SK-N-SH treated with all-trans-retinoic acid at 6 μM for 48 hours (cell line): Measurements from ENCODE around the gene NFKBIZ.

Source experiments
- ATAC-seq: fragments of 200-7000 bp; cut with Tn5 transposase; 3 replicates; pipeline ENCODE4 v1.9.1; 2020; ENCODE audit warnings: mild to moderate bottlenecking, moderate library complexity
- ARNTL ChIP-seq: fragments of 450-650 bp; formaldehyde crosslinking; IDR thresholded peaks from 2 replicates; pipeline ENCODE4 v1.5.0; 2020; ENCODE audit warnings: low read depth, mild to moderate bottlenecking, moderate library complexity, borderline replicate concordance
- BACH2 ChIP-seq: fragments of 250-450 bp; sonication (Bioruptor Pico); IDR thresholded peaks from 2 replicates; pipeline ENCODE4 v1.9.0; 2021; ENCODE audit warnings: mild to moderate bottlenecking, borderline replicate concordance
- CSDC2 ChIP-seq: fragments of 250-450 bp; sonication (Bioruptor Pico); IDR thresholded peaks from 2 replicates; pipeline ENCODE4 v1.5.0; 2020; ENCODE audit warnings: mild to moderate bottlenecking, moderate library complexity
- ISL1 ChIP-seq: fragments of 250-450 bp; sonication (Bioruptor Pico); IDR thresholded peaks from 2 replicates; pipeline ENCODE4 v2.1.2; 2022; ENCODE audit warnings: mild to moderate bottlenecking, moderate library complexity
- OSR1 ChIP-seq: fragments of 250-450 bp; sonication (Bioruptor Pico); IDR thresholded peaks from 2 replicates; pipeline ENCODE4 v1.8.0; 2022; ENCODE audit warnings: moderate library complexity, mild to moderate bottlenecking, inconsistent platforms
- PPARA ChIP-seq: fragments of 250-450 bp; sonication (Bioruptor Pico); IDR thresholded peaks from 2 replicates; pipeline ENCODE4 v1.5.0; 2020; ENCODE audit warnings: mild to moderate bottlenecking, borderline replicate concordance
- SNAI2 ChIP-seq: fragments of 250-450 bp; sonication (Bioruptor Pico); IDR thresholded peaks from 2 replicates; pipeline ENCODE4 v1.5.0; 2020; ENCODE audit warnings: mild to moderate bottlenecking, moderate library complexity
- TCF4 ChIP-seq: fragments of 250-450 bp; sonication (Bioruptor Pico); IDR thresholded peaks from 2 replicates; pipeline ENCODE4 v1.8.0; 2021; ENCODE audit warnings: mild to moderate bottlenecking, moderate library complexity, borderline replicate concordance
- TOX ChIP-seq: fragments of 250-450 bp; sonication (Bioruptor Pico); IDR thresholded peaks from 2 replicates; pipeline ENCODE4 v1.8.0; 2021; ENCODE audit warnings: mild to moderate bottlenecking, moderate library complexity, borderline replicate concordance
- ZC3H10 ChIP-seq: fragments of 250-450 bp; sonication (Bioruptor Pico); IDR thresholded peaks from 2 replicates; pipeline ENCODE4 v1.5.1; 2021; ENCODE audit warnings: mild to moderate bottlenecking, moderate library complexity
- ZFP3 ChIP-seq: fragments of 250-450 bp; sonication (Bioruptor Pico); IDR thresholded peaks from 2 replicates; pipeline ENCODE4 v1.5.0; 2020; ENCODE audit warnings: mild to moderate bottlenecking, moderate library complexity
- ZFP30 ChIP-seq: fragments of 450-650 bp; formaldehyde crosslinking; IDR thresholded peaks from 2 replicates; pipeline ENCODE4 v1.5.0; 2022; ENCODE audit warnings: mild to moderate bottlenecking, moderate library complexity
- ZNF565 ChIP-seq: fragments of 450-650 bp; formaldehyde crosslinking; conservative IDR thresholded peaks from 2 replicates; pipeline ENCODE4 v1.5.0; 2020; ENCODE audit warnings: low read depth, mild to moderate bottlenecking, moderate library complexity
- ZNF70 ChIP-seq: fragments of 450-650 bp; formaldehyde crosslinking; IDR thresholded peaks from 2 replicates; pipeline ENCODE4 v1.5.0; 2020; ENCODE audit warnings: mild to moderate bottlenecking, moderate library complexity
- TF ChIP-seq, protein P1 (sequence below): fragments of 250-450 bp; sonication (Bioruptor Pico); IDR thresholded peaks from 2 replicates; pipeline ENCODE4 v1.8.0; 2021; ENCODE audit warnings: low read depth, mild to moderate bottlenecking, moderate library complexity, borderline replicate concordance
- TF ChIP-seq, protein P2 (sequence below): fragments of 250-450 bp; sonication (Bioruptor Pico); IDR thresholded peaks from 2 replicates; pipeline ENCODE4 v1.5.1; 2021; ENCODE audit warnings: mild to moderate bottlenecking, moderate library complexity
- TF ChIP-seq, protein P3 (sequence below): fragments of 250-450 bp; sonication (Bioruptor Pico); IDR thresholded peaks from 2 replicates; pipeline ENCODE4 v1.5.1; 2020; ENCODE audit warnings: low read depth, mild to moderate bottlenecking, moderate library complexity
- TF ChIP-seq, protein P4 (sequence below): fragments of 250-450 bp; sonication (Bioruptor Pico); IDR thresholded peaks from 2 replicates; pipeline ENCODE4 v1.5.0; 2020; ENCODE audit warnings: mild to moderate bottlenecking, moderate library complexity
- TF ChIP-seq, protein P5 (sequence below): fragments of 250-450 bp; sonication (Bioruptor Pico); IDR thresholded peaks from 2 replicates; pipeline ENCODE4 v1.8.0; 2020; ENCODE audit warnings: mild to moderate bottlenecking, moderate library complexity, borderline replicate concordance

NFKBIZ gene

DNA sequence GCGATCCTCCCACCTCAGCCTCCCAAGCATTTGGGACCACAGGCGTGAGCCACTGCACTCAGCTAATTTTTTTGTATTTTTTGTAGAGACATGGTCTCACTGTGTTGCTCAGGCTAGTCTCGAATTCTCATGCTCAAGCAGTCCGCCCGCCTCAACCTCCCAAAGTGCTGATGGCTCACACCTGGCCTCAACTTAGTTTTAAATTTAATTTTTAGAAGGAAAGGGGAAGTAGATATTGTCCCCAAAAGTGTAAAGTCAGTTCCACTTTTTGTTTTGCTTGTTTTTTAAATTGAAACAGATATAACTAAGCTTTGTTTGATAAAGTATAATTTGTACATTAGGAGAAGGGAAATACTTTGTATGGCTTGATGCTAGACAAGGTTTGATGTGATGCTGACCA, 31.3 kb upstream of the NFKBIZ start (continued):
- TF ChIP-seq, protein P1, sequence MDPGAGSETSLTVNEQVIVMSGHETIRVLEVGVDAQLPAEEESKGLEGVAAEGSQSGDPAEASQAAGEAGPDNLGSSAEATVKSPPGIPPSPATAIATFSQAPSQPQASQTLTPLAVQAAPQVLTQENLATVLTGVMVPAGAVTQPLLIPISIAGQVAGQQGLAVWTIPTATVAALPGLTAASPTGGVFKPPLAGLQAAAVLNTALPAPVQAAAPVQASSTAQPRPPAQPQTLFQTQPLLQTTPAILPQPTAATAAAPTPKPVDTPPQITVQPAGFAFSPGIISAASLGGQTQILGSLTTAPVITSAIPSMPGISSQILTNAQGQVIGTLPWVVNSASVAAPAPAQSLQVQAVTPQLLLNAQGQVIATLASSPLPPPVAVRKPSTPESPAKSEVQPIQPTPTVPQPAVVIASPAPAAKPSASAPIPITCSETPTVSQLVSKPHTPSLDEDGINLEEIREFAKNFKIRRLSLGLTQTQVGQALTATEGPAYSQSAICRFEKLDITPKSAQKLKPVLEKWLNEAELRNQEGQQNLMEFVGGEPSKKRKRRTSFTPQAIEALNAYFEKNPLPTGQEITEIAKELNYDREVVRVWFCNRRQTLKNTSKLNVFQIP (CRISPR knock-in tag), result no peak
- TF ChIP-seq, protein P2, sequence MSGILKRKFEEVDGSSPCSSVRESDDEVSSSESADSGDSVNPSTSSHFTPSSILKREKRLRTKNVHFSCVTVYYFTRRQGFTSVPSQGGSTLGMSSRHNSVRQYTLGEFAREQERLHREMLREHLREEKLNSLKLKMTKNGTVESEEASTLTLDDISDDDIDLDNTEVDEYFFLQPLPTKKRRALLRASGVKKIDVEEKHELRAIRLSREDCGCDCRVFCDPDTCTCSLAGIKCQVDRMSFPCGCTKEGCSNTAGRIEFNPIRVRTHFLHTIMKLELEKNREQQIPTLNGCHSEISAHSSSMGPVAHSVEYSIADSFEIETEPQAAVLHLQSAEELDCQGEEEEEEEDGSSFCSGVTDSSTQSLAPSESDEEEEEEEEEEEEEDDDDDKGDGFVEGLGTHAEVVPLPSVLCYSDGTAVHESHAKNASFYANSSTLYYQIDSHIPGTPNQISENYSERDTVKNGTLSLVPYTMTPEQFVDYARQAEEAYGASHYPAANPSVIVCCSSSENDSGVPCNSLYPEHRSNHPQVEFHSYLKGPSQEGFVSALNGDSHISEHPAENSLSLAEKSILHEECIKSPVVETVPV (CRISPR knock-in tag), result no peak
- no peak for TF ChIP-seq ZNF70 (CRISPR knock-in tag)
- no peak for TF ChIP-seq SNAI2

DNA sequence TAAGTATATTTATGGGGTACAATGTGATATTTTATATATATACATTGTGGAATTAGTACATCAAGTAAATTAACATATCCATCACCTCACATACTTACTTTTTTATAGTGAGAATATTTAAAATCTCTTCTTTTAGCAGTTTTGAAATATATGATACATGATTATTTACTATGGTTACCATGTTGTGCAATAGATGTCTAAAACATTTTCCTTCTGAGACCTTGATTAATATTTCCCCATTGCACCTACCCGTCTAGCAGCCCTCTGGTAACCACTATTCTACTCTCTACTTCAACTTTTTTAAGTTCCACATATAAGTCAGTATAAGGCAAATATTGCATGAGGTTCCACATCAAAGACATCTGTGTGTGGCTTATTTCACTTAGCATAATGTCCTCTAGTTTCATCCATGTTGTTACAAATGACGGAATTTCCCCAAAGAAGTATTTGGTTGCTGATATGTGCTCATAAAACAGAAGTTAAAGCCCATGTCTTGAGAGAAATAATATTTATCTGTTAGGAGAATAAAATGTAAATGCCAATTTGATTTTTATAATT, 29.6 kb upstream of the NFKBIZ start:
- TF ChIP-seq CSDC2 (CRISPR knock-in tag), result no peak
- no peak for TF ChIP-seq TOX (CRISPR knock-in tag)
- no peak for TF ChIP-seq SNAI2
- TF ChIP-seq OSR1, result no peak
- no peak for TF ChIP-seq PPARA
- no peak for TF ChIP-seq ZNF565 (CRISPR knock-in tag)
- TF ChIP-seq, protein P3, sequence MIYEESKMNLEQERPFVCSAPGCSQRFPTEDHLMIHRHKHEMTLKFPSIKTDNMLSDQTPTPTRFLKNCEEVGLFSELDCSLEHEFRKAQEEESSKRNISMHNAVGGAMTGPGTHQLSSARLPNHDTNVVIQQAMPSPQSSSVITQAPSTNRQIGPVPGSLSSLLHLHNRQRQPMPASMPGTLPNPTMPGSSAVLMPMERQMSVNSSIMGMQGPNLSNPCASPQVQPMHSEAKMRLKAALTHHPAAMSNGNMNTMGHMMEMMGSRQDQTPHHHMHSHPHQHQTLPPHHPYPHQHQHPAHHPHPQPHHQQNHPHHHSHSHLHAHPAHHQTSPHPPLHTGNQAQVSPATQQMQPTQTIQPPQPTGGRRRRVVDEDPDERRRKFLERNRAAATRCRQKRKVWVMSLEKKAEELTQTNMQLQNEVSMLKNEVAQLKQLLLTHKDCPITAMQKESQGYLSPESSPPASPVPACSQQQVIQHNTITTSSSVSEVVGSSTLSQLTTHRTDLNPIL (CRISPR knock-in tag), result no peak
- no peak for TF ChIP-seq BACH2 (CRISPR knock-in tag)
- TF ChIP-seq, protein P2 (CRISPR knock-in tag), result no peak
- no peak for TF ChIP-seq TCF4 (CRISPR knock-in tag)
- no peak for ATAC-seq

DNA sequence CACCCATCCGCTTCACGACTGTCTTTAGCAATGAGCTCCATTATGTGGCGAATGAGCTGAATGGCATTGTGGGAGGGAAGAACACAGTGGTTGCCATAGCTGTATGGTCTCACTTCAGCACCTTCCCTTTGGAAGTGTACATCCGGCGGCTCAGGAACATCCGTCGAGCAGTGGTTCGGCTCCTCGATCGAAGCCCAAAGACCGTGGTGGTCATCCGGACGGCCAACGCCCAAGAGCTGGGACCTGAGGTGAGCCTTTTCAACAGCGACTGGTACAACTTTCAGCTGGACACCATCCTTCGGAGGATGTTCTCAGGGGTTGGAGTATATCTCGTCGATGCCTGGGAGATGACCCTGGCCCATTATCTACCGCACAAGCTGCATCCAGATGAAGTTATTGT, 27.8 kb upstream of the NFKBIZ start:
- ATAC-seq, result no peak
- TF ChIP-seq SNAI2 (no peak), ZFP3 (no peak), ZNF70 (CRISPR knock-in tag) (no peak), ZNF565 (CRISPR knock-in tag) (no peak), ZFP30 (CRISPR knock-in tag) (no peak), ARNTL (CRISPR knock-in tag) (no peak)
- TF ChIP-seq, protein P4, sequence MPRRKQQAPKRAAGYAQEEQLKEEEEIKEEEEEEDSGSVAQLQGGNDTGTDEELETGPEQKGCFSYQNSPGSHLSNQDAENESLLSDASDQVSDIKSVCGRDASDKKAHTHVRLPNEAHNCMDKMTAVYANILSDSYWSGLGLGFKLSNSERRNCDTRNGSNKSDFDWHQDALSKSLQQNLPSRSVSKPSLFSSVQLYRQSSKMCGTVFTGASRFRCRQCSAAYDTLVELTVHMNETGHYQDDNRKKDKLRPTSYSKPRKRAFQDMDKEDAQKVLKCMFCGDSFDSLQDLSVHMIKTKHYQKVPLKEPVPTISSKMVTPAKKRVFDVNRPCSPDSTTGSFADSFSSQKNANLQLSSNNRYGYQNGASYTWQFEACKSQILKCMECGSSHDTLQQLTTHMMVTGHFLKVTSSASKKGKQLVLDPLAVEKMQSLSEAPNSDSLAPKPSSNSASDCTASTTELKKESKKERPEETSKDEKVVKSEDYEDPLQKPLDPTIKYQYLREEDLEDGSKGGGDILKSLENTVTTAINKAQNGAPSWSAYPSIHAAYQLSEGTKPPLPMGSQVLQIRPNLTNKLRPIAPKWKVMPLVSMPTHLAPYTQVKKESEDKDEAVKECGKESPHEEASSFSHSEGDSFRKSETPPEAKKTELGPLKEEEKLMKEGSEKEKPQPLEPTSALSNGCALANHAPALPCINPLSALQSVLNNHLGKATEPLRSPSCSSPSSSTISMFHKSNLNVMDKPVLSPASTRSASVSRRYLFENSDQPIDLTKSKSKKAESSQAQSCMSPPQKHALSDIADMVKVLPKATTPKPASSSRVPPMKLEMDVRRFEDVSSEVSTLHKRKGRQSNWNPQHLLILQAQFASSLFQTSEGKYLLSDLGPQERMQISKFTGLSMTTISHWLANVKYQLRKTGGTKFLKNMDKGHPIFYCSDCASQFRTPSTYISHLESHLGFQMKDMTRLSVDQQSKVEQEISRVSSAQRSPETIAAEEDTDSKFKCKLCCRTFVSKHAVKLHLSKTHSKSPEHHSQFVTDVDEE (CRISPR knock-in tag), result no peak
- TF ChIP-seq, all 23 proteins: peak for 0

DNA sequence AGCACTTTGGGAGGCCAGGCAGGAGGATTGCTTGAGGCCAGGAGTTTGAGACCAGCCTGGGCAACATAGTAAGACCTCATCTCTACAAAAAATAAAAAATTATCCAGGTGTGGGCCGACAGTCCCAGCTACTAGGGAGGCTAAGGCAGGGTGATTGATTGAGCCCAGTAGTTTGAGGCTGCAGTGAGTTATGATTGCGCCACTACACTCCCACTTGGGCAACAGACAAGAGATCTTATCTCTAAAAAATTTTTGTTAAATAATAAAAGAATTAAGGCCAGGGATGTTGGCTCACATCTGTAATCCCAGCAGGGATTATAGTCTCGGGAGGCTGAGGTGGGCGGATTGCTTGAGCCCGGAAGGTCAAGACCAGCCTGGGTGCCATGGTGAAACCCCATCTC, 25.8 kb upstream of the NFKBIZ start:
- ATAC-seq, result no peak
- TF ChIP-seq TOX (CRISPR knock-in tag) (no peak), ISL1 (CRISPR knock-in tag) (no peak), ZFP30 (CRISPR knock-in tag) (no peak), ZC3H10 (CRISPR knock-in tag) (no peak), ZNF565 (CRISPR knock-in tag) (no peak), ZNF70 (CRISPR knock-in tag) (no peak), ARNTL (CRISPR knock-in tag) (no peak), BACH2 (CRISPR knock-in tag) (no peak), SNAI2 (no peak)
- TF ChIP-seq, protein P3 (CRISPR knock-in tag), result no peak
- TF ChIP-seq, protein P1 (CRISPR knock-in tag), result no peak
- TF ChIP-seq, protein P5, sequence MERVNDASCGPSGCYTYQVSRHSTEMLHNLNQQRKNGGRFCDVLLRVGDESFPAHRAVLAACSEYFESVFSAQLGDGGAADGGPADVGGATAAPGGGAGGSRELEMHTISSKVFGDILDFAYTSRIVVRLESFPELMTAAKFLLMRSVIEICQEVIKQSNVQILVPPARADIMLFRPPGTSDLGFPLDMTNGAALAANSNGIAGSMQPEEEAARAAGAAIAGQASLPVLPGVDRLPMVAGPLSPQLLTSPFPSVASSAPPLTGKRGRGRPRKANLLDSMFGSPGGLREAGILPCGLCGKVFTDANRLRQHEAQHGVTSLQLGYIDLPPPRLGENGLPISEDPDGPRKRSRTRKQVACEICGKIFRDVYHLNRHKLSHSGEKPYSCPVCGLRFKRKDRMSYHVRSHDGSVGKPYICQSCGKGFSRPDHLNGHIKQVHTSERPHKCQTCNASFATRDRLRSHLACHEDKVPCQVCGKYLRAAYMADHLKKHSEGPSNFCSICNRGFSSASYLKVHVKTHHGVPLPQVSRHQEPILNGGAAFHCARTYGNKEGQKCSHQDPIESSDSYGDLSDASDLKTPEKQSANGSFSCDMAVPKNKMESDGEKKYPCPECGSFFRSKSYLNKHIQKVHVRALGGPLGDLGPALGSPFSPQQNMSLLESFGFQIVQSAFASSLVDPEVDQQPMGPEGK (CRISPR knock-in tag), result no peak
